ENCODE results near the gene NOCT.
"Not testable (repeated sequence)": the region's sequence is repeated elsewhere in the genome, so short reads cannot be mapped to it uniquely, and the experiment has no call there.

Gene NOCT

DNA sequence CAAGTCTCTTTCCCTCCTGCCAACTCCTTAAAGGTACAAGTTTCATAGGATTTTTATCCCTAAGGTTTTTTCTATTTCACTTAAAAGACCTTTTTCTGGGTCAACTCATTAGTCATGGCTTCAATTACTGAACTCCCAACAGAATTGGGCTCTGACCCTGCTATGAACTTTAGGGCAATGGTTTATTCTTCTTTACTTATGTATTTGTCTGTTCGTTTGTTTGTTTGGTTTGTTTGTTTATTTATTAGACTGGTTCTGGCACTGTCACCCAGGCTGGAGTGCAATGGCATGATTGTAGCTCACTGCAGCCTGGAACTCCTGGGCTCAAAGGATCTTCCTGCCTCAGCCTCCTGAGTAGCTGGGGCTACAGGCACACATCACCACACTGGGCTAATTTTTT, 5.9 kb upstream of the NOCT start:
- no peak for DNase-seq (ENCODE audit: low read depth in 2 of 2, low spot score in 1 of 2)

DNA sequence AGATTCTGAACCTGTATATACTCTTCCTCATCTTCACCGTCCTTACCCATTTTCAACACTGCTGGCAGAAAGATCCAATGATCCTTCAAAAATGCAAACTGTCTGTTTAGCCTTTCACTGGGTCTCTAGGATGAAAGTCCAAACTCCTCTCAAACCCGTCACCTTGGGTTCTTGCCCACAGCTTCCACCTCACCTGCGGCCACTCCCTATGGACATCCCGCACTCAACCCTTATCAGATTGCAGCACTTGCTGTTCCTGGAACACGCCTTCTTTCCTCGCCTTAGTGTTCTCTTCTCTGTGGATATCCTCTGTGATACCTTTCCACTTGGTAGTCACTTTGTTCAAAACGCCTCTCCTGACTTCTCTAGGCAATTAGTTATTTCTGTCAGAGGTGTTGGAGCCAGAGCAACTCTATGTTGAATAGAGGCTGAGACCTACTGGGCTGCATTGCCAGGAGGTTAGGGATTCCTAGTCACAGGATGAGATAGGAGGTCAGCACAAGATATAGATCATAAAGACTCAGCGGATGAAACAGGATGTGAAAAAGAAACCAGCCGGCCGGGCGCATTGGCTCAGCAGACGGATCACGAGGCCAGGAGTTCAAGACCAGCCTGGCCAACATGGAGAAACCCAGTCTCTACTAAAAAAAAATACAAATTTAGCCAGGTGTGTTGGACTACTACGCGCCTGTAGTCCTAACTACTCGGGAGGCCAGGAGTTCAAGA, 4.2 kb upstream of the NOCT start:
- DNase-seq (ENCODE audit: low read depth in 2 of 2, low spot score in 1 of 2) = no peak

DNA sequence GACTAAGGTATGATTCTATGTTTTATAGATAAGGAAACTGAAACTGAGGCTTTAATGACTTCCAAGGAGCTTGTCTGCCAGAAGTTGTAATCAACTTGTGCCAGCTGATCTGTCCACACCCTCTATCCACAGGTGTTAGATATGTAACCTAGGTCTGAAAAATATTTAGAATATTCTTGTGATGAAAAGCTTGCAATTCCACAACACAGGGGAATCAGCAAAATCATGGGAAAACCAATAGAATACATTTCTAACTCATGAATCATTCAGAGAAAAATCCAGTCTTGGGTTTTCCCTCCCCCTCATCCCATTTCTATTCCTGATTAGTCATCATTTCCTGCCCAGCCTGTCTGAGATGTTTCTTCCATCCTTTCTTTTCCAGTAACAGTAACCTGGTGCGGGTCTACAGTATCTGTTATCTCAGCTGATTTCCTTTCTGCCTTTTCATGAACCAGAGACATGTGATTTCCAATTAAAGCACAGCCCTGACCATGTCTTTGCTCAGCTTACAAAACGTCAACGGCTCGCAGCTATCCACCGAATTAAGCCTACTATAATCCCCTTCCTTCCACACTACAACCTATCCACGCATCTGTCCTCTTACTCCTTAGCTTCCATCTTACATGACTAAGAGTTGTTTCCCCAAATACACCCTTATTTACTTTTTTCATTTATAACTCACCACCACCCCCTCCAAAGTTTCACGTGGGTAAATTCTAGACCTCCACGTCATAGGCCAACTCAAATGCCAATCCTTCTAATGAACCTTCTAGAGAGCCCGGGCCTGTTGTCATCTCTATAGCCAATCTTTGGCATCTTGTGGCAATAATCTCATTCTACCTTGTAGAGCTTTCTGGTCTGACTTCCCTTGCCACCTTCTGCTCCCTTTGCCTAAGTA, 961 bp upstream of the NOCT start:
- DNase-seq (ENCODE audit: low read depth in 2 of 2, low spot score in 1 of 2) = no peak

DNA sequence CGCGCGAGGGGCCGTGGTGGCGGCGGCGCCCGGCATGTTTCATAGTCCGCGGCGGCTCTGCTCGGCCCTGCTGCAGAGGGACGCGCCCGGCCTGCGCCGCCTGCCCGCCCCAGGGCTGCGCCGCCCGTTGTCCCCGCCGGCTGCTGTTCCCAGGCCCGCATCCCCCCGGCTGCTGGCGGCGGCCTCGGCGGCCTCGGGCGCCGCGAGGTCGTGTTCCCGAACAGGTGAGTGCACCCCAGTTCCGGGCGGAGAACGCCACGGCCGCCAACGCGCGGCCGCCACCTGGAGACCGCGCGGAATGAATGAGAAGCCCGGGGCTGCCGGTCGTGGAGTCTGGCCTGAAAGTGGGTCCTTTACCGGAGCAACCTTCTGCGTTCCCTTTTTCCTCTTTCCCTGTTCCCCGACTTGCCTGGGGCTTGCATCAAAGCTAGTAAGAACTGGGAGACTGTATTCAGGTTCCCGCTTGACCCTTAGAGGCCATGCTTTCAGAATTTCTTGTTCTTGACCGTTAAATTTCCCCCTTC, 429 bp downstream of the NOCT start:
- DNase-seq (ENCODE audit: low read depth in 2 of 2, low spot score in 1 of 2) = peak in 1 of 2 donors; percentile 10

DNA sequence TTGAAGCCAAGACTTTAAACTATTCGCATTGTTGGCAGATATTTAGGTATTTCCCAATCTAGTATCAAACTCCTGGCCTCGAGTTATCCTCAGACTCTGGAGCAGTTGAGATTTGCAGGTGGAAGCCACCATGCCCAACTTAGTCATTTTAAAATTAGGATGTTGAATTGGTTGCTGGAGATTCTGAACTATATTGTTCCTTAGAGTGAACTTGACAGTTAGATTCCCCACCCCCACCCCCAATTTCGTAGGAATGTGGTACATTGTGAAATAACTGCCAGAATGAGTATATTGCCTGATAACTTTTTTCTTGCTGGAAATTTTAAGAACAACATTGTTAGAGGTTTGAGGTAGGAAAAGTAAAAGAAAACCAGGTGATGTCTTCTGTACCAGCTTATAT, 2.3 kb downstream of the NOCT start:
- no peak for DNase-seq (ENCODE audit: low read depth in 2 of 2, low spot score in 1 of 2)

DNA sequence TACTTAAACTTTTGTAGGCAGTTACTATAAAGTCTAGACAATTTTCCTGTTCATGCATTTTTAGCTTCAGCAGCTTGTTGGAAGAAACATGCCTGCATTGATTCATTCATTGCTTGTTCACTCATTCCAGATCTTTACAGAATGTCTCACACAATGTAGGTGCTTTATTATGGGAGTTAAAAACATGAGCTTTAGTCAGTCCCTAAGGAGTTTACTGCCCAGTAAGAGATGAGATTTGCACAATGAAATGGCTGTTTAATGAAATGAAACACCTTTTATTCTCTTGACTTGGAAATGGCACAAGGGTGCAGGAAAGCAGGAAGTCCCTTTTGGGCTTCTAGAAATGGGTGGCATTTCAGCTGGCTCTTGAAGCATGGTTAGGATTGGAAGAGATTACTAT, 2.9 kb downstream of the NOCT start:
- DNase-seq (ENCODE audit: low read depth in 2 of 2, low spot score in 1 of 2) = no peak

DNA sequence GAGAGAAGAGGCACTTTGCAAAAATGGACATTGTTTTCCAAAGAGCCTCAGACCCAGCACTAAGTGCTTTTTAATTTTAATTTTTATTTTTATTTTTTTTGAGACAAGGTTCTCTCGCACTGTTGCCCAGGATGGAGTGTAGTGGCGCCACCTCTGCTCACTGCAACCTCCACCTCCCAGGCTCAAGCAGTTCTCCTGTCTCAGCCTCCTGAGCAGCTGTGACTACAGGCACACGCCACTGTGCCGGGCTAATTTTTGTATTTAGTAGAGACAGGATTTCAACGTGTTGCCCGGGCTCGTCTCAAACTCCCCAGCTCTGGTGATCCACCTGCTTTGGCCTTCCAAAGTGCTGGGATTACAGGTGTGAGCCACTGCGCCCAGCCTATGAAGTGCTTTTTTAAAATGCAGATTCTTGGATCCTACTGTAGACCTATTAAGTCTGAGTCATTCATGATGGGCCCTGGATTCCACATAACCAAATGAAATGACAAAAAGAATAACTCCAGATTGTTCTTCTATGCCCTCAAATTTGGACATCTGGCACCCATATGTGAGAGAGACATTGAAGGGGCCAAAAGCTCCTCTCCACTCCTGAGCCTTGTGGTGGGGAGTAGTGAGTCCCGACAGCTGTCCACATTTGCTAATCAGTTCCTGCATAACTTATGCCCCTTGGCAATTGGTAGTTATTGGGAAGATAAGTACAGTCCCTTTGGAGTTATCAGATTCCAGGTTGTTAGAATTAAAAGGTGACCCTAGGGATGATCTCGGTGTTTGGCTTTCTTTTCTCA, 3.6 kb downstream of the NOCT start:
- no peak for DNase-seq (ENCODE audit: low read depth in 2 of 2, low spot score in 1 of 2)

DNA sequence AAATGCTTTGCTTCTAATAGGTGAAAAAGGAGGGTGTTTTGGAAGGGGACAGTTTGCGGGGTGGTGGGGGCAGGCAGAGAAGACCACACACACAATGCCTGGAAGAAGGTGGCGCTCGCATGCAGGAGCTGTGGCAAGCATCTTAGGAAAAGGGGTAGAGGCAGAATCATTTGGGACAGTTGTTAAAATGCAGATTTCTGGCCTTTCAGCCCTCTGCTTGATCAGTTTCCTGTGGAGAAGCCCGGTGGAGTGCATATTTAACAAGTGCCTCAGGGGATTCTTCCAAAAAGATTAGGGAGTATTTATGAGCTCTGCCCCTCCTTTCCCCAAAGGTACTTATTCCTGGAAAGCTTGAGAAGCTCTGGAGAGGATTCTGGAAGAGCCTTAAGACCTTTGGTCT, 4.8 kb downstream of the NOCT start:
- no peak for DNase-seq (ENCODE audit: low read depth in 2 of 2, low spot score in 1 of 2)

DNA sequence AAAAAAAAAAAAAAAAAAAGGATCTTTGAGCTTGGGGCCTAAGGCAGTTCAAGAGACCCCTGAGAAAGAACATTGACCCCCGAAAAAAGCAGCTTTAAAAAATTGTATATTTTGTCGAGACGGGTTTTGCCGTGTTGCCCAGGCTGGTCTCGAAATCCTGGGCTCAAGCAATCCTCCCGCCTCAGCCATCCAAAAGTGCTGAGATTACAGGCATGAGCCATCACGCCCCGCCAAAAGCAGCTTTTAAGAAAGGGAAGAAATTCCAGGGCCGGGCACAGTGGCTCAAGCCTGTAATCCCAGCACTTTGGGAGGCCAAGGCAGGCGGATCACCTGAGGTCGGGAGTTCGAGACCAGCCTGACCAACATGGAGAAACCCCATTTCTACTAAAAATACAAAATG, 5.5 kb downstream of the NOCT start:
- DNase-seq (ENCODE audit: low read depth in 2 of 2, low spot score in 1 of 2) = not testable (repeated sequence)

DNA sequence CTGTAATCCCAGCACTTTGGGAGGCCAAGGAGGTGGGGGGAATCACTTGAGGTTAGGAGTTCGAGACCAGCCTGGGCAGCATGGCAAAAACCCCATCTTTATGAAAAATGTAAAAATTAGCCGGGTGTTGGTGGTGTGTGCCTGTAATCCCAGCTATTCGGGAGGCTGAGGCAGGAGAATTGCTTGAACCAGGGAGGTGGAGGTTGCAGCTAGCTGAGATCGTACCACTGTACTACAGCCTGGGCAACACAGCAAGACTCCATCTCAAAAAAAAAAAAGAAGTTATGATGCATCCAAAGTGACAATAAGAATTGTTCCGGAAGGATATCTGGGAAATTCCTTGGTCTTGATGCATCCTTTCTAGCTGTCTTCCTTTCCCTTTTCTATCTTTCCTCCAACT, 7.3 kb downstream of the NOCT start:
- DNase-seq (ENCODE audit: low read depth in 2 of 2, low spot score in 1 of 2) = no peak

DNA sequence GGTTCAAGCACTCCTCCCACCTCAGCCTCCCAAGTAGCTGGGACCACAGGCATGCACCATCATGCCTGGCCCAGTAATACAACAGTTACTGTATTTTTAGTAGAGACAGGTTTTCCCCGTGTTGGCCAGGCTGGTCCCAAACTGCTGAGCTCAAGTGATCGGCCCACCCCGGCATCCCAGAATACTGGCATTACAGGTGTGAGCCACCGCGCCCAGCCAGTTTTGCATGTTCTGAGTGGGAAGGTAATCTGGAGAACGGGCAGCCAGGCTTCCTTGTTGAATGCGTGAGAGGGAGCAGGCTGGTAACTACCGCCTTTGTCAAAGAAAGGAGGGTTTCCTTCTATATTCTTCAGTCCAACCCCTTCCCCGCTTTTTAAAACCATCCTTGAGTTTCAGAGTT, 9.1 kb downstream of the NOCT start:
- no peak for DNase-seq (ENCODE audit: low read depth in 2 of 2, low spot score in 1 of 2)

DNA sequence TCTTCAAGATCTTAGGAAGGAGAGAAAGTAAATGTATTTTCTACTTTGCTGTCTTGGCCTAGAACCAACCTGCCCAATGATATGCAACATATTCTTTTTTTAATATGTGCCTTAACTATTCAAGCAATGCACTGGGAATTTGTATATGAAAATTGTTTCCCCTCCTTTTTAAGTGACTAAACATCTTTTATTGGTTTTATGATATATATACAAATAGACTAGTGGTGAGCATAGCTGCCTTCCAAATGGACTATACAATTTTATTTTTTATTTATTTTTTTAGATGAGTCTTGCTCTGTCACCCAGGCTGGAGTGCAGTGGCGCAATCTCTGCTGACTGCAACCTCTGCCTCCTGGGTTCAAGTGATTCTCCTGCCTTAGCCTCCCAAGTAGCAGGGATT, 10.3 kb downstream of the NOCT start:
- DNase-seq (ENCODE audit: low read depth in 2 of 2, low spot score in 1 of 2) = no peak

DNA sequence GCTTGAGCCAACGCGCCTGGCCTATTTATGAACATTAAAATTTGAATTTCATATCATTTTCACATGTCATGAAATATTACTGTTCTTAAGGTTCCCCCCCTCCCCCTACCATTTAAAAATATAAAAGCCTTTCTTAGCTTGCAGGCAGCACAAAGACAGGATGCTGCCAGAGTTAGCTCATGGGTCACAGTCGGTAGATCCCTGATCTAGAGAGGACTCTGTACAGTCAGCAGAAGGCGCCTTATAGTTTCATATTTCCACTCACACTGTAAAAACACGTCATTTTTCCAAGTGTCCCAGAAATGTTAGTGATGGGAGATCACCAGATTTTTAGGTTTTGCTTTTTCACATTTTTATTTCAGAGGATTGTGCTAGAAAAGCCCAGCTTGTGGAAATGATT, 12.2 kb downstream of the NOCT start:
- DNase-seq (ENCODE audit: low read depth in 2 of 2, low spot score in 1 of 2) = no peak

DNA sequence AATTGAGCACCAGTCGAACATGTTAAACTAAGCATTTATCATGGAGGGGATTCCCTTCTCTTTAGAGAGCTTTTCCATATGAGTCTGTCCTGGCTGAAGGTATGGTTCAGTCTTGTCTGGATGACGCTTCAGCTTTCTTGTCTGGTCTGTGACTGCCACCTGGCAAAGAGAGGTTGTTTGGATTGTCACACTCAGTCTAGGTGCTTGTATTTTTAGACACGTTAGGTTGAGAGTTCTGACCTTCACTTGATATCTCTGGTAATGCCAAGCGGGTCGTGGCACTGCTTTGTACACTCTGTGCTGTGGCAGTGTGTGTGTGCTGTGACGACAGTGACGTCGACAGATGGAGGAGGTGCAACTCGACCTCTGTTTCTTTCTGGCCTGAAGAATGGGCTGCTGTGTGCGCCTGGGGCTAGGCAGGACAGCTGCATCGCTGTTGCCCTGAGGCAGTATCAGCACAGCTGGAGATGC, 12.6 kb downstream of the NOCT start:
- no peak for DNase-seq (ENCODE audit: low read depth in 2 of 2, low spot score in 1 of 2)

DNA sequence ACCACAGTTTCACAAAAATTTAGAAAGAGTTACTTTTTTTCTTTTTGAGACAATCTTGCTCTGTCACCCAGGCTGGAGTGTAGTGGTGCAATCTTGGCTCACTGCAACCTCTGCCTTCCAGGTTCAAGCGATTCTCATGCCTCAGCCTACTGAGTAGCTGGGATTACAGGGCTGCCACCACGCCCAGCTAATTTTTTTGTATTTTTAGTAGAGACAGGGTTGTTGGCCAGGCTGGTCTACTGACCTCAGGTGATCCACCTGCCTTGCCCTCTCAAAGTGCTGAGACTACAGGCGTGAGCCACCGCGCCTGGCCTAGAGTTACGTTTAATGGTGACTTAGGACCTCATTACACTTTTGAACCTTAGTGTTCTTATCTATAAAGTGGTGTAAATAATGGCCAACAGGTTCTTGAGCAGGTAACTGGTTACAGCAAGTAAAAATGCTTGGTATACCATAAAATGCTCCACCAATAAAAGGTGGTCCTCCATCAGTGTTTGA, 14.3 kb downstream of the NOCT start:
- DNase-seq (ENCODE audit: low read depth in 2 of 2, low spot score in 1 of 2) = not testable (repeated sequence)

DNA sequence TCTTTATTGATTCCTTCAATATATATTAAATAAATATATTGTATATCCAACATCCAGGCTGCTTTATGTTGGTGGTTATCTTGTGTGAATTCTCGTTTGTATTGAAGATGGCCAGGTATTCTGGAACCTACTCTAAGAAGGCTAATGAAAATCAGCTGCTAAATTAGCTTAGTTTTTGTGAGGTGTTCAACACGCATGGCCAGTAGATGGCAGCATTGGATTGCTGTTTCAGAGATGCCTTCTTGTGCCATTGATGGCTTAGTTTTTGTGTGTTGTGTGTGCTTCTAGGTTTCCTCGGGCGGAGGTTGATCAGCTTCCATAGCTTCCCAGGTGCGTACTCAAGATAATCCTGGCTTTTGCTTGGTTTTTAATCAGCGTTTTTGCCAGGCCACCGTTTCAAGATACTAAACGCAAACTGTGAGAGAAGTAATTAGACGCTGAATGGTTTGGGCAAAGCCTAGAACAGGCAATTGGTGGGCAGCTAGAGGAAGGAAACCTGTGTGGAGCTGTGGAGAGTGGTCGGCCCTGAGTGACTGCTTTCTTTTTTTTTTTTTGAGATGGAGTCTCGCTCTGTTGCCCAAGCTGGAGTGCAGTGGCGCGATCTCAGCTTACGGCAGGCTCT, 15.1 kb downstream of the NOCT start:
- DNase-seq (ENCODE audit: low read depth in 2 of 2, low spot score in 1 of 2) = peak; percentile 41 to 54

DNA sequence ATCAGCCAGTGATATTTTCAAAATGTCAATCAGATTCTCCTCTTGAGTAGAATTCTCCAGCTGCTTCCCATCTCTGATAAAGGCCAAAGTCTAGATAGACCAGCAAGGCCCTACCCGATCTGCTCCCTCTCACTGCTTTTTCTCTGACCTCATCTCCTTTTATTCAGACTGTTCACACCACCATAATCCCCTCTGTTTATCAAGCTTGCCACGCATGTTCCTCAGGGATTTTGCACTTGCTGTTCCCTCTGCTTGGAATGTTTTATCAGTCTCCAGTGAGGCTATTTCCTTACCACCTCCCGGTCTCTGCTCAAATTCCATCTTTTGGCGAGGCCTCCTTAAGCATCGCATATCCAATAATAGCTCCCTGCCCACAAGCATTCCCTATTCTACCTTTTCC, 20.1 kb downstream of the NOCT start:
- no peak for DNase-seq (ENCODE audit: low read depth in 2 of 2, low spot score in 1 of 2)

DNA sequence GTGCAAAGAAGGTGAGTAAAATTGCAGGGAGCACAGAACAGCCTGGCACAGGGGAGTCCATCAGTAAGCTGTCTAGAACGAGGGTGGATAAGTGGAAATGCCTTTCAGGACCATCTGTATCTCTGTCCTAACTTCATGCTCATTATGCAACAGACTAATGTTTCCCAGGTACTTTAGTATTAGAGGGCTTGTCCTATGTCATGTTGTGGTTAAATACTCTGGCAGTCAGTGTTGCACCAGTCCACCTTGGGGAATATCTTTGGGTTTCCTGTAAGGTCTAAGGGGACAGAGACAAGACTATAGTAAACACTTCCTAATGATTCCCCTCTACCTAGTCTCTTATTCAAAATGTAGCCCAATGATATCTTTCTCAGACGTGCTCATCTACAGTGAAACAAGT, 21.3 kb downstream of the NOCT start:
- no peak for DNase-seq (ENCODE audit: low read depth in 2 of 2, low spot score in 1 of 2)

DNA sequence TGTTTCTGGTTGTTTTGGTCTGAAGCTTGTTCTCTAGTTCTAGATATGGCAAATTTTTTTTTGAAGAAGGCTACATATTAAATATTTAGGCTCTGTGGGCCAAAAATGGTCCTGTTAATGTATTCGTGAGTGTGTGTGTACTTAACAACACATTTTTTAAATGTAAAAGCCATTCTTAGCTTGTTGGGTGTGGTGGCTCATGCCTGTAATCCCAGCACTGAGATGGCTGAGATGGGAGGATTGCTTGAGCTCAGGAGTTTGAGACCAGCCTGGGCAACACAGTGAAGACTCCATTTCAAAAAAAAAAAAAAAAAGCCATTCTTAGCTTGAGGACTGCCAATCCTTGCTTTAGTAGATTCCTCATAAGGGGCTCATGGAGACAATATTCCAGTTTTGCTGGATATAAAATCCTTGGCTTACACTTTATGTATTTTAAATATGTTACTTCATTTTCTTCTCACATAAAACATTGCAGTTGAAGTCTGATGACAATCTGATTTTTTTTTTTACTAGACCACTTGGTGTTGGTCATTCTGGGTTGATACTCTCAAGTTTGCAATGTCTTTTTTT, 23.4 kb downstream of the NOCT start:
- DNase-seq (ENCODE audit: low read depth in 2 of 2, low spot score in 1 of 2) = no peak

DNA sequence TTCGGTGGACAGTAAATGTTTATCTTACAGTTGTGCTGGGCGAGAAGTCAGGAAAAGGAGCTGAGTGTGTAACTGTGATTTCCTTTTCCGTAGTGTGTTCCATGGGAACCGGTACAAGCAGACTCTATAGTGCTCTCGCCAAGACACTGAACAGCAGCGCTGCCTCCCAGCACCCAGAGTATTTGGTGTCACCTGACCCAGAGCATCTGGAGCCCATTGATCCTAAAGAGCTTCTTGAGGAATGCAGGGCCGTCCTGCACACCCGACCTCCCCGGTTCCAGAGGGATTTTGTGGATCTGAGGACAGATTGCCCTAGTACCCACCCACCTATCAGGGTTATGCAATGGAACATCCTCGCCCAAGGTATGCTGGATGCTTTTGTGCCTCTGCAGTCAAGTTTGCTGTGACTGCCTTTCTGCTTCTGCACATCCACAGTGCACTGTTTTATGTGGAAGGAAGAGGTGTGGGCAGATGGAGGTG, 27.4 kb downstream of the NOCT start:
- no peak for DNase-seq (ENCODE audit: low read depth in 2 of 2, low spot score in 1 of 2)

Measured in stimulated activated CD8-positive, alpha-beta memory T cell treated with anti-CD3 and anti-CD28 coated beads, Interleukin-4, amount 100 ng/mL, for 4 hours (primary cell).